Loucy (cell line): ENCODE measurements around the gene GRK2.

ENCODE experiments used
- EZH2phosphoT487 ChIP-seq: fragments of 200-600 bp; IDR thresholded peaks from 2 replicates; pipeline ENCODE4 v1.6.1; 2018; ENCODE audit warnings: antibody characterized with exemption, mild to moderate bottlenecking, moderate library complexity, borderline replicate concordance
- TF ChIP-seq, protein P1 (sequence below): fragments of 200-600 bp; sonication (generic); conservative IDR thresholded peaks from 2 replicates; pipeline ENCODE4 v1.5.1; 2014; ENCODE audit warnings: mild to moderate bottlenecking, antibody characterized with exemption, low read length

DNA sequence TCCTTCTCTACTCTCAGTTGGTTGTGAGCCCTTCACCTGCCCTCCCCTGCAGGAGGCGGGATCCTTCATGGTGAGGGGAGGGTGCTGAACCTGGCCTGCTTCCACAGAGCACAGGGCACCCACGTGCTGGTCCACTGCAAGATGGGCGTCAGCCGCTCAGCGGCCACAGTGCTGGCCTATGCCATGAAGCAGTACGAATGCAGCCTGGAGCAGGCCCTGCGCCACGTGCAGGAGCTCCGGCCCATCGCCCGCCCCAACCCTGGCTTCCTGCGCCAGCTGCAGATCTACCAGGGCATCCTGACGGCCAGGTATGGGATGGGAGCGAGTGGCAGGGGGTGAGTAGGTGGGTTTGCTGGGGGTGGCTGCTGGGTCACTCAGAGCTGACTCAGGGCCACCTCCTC lies 43.4 kb downstream of the GRK2 start:
- TF ChIP-seq, protein P1, sequence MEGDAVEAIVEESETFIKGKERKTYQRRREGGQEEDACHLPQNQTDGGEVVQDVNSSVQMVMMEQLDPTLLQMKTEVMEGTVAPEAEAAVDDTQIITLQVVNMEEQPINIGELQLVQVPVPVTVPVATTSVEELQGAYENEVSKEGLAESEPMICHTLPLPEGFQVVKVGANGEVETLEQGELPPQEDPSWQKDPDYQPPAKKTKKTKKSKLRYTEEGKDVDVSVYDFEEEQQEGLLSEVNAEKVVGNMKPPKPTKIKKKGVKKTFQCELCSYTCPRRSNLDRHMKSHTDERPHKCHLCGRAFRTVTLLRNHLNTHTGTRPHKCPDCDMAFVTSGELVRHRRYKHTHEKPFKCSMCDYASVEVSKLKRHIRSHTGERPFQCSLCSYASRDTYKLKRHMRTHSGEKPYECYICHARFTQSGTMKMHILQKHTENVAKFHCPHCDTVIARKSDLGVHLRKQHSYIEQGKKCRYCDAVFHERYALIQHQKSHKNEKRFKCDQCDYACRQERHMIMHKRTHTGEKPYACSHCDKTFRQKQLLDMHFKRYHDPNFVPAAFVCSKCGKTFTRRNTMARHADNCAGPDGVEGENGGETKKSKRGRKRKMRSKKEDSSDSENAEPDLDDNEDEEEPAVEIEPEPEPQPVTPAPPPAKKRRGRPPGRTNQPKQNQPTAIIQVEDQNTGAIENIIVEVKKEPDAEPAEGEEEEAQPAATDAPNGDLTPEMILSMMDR = no peak
- no peak for TF ChIP-seq EZH2phosphoT487
